Measurements from ENCODE around the gene CAST. TPM values are rescaled to one million over a fixed set of nuclear protein-coding genes. Genes with fewer than 3 reads are reported as not detected.
A peak's percentile ranks its signal among the peaks of the same experiment; 100 is the strongest.

CAST gene
- polyA plus RNA-seq, 2 of the 4 experiments (the other 2 are of a cell fraction): 163 to 257 TPM

DNA sequence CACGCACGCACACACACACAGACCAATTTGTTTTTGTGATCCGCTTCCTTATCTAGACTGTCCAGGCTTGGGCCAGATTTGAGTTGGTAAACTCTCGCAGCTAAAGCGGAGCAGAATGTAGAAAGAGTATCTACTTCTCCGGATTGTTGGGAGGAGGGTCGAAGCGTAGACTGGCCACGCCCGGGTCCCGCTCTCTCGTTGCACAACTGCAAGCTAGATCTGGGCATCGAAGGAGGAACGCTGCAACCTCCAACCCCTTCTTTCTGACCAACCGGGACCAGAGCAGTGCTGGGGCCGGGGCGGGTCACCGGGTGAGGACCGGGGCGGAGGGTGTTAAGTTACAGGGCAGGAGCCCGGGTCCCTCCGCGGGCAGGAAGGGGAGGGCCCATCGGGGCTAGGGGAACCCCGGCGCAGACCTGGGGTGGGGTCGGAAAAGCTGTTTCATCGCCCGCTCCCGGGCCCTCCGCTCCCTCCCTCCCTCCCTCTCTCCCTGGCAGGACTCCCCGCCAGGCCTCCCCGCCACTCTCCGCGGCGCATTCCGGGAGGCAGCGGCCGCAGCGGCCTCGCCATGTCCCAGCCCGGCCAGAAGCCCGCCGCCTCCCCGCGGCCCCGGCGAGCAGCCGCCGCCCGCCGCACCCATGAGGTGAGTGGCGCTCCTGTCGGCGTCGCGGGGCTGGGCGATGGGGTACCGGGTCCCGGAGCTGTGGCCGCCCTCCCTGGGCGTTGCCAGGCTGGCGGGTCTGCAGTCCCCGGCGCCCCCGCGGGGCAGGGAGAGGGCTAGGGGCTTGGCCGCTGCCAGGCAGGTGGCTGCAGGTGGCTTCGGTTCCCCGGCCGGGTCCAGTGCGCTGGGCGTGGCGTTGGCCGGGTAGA lies at the start of gene CAST (continued):
- TF ChIP-seq HEYL (CRISPR knock-in tag; IDR thresholded peaks at IDR 0.05): no peak
- TF ChIP-seq, protein P1, sequence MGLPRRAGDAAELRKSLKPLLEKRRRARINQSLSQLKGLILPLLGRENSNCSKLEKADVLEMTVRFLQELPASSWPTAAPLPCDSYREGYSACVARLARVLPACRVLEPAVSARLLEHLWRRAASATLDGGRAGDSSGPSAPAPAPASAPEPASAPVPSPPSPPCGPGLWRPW (IDR thresholded peaks at IDR 0.05): peak; percentile 18; the same call in 1 of the 2 replicates
- TF ChIP-seq KDM1A (IDR thresholded peaks at IDR 0.05; ENCODE audit: low read depth): no peak
- TF ChIP-seq MAFK (IDR thresholded peaks at IDR 0.05; ENCODE audit: partially characterized antibody): no peak
- no peak for TF ChIP-seq ZSCAN20 (CRISPR knock-in tag; IDR thresholded peaks at IDR 0.05)
- no peak for TF ChIP-seq EHMT2 (IDR thresholded peaks at IDR 0.05; ENCODE audit: low read depth)
- TF ChIP-seq, protein P2, sequence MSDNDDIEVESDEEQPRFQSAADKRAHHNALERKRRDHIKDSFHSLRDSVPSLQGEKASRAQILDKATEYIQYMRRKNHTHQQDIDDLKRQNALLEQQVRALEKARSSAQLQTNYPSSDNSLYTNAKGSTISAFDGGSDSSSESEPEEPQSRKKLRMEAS (IDR thresholded peaks at IDR 0.05): no peak
- TF ChIP-seq, protein P3, sequence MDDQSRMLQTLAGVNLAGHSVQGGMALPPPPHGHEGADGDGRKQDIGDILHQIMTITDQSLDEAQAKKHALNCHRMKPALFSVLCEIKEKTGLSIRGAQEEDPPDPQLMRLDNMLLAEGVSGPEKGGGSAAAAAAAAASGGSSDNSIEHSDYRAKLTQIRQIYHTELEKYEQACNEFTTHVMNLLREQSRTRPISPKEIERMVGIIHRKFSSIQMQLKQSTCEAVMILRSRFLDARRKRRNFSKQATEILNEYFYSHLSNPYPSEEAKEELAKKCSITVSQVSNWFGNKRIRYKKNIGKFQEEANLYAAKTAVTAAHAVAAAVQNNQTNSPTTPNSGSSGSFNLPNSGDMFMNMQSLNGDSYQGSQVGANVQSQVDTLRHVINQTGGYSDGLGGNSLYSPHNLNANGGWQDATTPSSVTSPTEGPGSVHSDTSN (IDR thresholded peaks at IDR 0.05): 0 out of 2 replicates have a peak, but pooled peaks have one; percentile 36
- no peak for TF ChIP-seq RARB (CRISPR knock-in tag; IDR thresholded peaks at IDR 0.05)
- no peak for TF ChIP-seq BHLHE40 (IDR thresholded peaks at IDR 0.05; ENCODE audit: low read depth, low read length)
- no peak for TF ChIP-seq FOSB (CRISPR knock-in tag; IDR thresholded peaks at IDR 0.05)
- TF ChIP-seq JUNB (IDR thresholded peaks at IDR 0.05): no peak
- TF ChIP-seq HOXB5 (CRISPR knock-in tag; IDR thresholded peaks at IDR 0.05): no peak; the same call in 1 of the 2 replicates
- TF ChIP-seq, protein P4, sequence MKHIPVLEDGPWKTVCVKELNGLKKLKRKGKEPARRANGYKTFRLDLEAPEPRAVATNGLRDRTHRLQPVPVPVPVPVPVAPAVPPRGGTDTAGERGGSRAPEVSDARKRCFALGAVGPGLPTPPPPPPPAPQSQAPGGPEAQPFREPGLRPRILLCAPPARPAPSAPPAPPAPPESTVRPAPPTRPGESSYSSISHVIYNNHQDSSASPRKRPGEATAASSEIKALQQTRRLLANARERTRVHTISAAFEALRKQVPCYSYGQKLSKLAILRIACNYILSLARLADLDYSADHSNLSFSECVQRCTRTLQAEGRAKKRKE (CRISPR knock-in tag; IDR thresholded peaks at IDR 0.05; ENCODE audit: low read depth): no peak
- TF ChIP-seq NPAS2 (CRISPR knock-in tag; IDR thresholded peaks at IDR 0.05; ENCODE audit: borderline replicate concordance): no peak
- TF ChIP-seq HOXB13 (CRISPR knock-in tag; IDR thresholded peaks at IDR 0.05; ENCODE audit: low read depth): no peak
- TF ChIP-seq, protein P5, sequence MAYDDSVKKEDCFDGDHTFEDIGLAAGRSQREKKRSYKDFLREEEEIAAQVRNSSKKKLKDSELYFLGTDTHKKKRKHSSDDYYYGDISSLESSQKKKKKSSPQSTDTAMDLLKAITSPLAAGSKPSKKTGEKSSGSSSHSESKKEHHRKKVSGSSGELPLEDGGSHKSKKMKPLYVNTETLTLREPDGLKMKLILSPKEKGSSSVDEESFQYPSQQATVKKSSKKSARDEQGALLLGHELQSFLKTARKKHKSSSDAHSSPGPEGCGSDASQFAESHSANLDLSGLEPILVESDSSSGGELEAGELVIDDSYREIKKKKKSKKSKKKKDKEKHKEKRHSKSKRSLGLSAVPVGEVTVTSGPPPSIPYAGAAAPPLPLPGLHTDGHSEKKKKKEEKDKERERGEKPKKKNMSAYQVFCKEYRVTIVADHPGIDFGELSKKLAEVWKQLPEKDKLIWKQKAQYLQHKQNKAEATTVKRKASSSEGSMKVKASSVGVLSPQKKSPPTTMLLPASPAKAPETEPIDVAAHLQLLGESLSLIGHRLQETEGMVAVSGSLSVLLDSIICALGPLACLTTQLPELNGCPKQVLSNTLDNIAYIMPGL (CRISPR knock-in tag; IDR thresholded peaks at IDR 0.05; ENCODE audit: borderline replicate concordance): no peak

DNA sequence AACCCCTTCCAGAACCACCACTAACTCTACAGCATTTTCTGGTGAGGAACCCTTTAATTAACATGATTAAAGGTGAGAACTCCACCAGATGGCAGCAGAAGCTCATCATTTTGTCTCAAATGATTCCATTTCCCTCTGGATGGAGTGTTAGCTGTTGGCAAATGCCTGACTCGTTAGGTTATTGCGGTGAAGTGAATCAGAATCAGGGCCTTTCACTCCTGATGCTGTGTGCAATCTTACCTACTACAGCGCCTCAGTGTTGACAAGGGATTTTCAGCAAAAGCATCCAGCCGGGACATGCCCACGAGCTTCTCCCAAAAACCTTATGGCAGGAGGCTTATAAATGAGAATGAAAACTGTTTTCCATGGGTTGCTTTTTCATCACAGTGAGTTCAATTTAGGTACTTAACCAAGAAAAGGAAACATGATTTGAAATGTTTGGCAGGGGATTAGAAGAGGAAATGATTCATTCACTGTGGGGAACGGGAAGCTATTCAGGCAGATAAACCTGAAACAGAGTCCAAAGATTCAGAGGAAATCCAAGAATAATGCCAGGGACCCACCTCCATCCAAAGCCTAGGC lies 48.0 kb upstream of the CAST start:
- DNase-seq (ENCODE audit: low read depth in 1 of 2, low spot score in 1 of 2) (peak; percentile 69 to 86), ATAC-seq (peak; percentile 94 to 98), FAIRE-seq (peak; percentile 98)
- H3K4me2 ChIP-seq: peak overlapping the region; percentile 72
- POLR2A ChIA-PET: interaction anchor here (1.0 to 2.0 kb wide), 2 partner anchors 48 to 55 kb away, joined by 3 to 41 read pairs; partner anchors contain the start of gene CAST
- TF ChIP-seq BHLHE40 (IDR thresholded peaks at IDR 0.05; ENCODE audit: low read depth, low read length): no peak
- TF ChIP-seq RFX5 (IDR thresholded peaks at IDR 0.05): no peak
- TF ChIP-seq, protein P6, sequence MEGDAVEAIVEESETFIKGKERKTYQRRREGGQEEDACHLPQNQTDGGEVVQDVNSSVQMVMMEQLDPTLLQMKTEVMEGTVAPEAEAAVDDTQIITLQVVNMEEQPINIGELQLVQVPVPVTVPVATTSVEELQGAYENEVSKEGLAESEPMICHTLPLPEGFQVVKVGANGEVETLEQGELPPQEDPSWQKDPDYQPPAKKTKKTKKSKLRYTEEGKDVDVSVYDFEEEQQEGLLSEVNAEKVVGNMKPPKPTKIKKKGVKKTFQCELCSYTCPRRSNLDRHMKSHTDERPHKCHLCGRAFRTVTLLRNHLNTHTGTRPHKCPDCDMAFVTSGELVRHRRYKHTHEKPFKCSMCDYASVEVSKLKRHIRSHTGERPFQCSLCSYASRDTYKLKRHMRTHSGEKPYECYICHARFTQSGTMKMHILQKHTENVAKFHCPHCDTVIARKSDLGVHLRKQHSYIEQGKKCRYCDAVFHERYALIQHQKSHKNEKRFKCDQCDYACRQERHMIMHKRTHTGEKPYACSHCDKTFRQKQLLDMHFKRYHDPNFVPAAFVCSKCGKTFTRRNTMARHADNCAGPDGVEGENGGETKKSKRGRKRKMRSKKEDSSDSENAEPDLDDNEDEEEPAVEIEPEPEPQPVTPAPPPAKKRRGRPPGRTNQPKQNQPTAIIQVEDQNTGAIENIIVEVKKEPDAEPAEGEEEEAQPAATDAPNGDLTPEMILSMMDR (IDR thresholded peaks at IDR 0.05): peak; percentile 94
- TF ChIP-seq CEBPB (IDR thresholded peaks at IDR 0.05): peak in 1 of 2 experiments; percentile 27; a peak in 1 of 4 replicates
- TF ChIP-seq SMC3 (IDR thresholded peaks at IDR 0.05): peak; percentile 98
- peak; percentile 62 for TF ChIP-seq JUNB (IDR thresholded peaks at IDR 0.05)
- no peak for TF ChIP-seq MYC (IDR thresholded peaks at IDR 0.05; ENCODE audit: borderline replicate concordance, low read length)
- peak in 1 of 2 experiments; percentile 40; a peak in 1 of 5 replicates for TF ChIP-seq JUN (IDR thresholded peaks at IDR 0.05)
- 0 out of 5 replicates have a peak, but pooled peaks of 1 of the 2 experiments have one; percentile 31 for TF ChIP-seq EP300 (IDR thresholded peaks at IDR 0.05)
- no peak for TF ChIP-seq FOSL2 (IDR thresholded peaks at IDR 0.05)
- TF ChIP-seq FOSL2 (CRISPR knock-in tag; IDR thresholded peaks at IDR 0.05): peak; percentile 43; the same call in 1 of the 2 replicates
- TF ChIP-seq RAD21 (conservative IDR thresholded peaks at IDR 0.05 in 1 of 2, IDR thresholded peaks at IDR 0.05 in 1 of 2): peak; percentile 95 to 98
- TF ChIP-seq SREBF2 (IDR thresholded peaks at IDR 0.05): no peak
- CTCF ChIA-PET: interaction anchor here (0.6 to 8.7 kb wide), 55 partner anchors 9 to 747 kb away, joined by 3 to 155 read pairs (median 5); partner anchors contain the start of gene CAST
- WGBS (ENCODE audit: missing lambda C conversion rate): under 1% methylated on average over 6 of the region's 6 CpGs
- H3K9me3 ChIP-seq: 0 out of 3 replicates have a peak, but pooled peaks cover 3% of the 10 kb centered on the region
- no peak overlapping the region for H3K4me3 ChIP-seq
- peaks cover 23% of the 10 kb centered on the region for H3K4me1 ChIP-seq
- peak overlapping the region; percentile 69 to 84 for H3K27ac ChIP-seq
